ENCODE results near the gene TSPAN16.
A peak's percentile ranks its signal among the peaks of the same experiment; 100 is the strongest.

Gene TSPAN16

GRCh38 chr19:11295665-11296245 is at the start of gene TSPAN16:
Gene TSPAN16 (plus strand): TSS chr19:11296160. CDS start chr19:11296298, 138 bp downstream.
- no peak within 1 kb of the TSS for H3K4me3 Mint-ChIP-seq
- H3K27me3 Mint-ChIP-seq = peaks cover 7% of the 10 kb centered on the region
- H3K36me3 Mint-ChIP-seq = no peaks in the 10 kb centered on the region
- no peak within 1 kb of the TSS for H3K27ac Mint-ChIP-seq
- H3K4me1 Mint-ChIP-seq = peaks cover 9% of the 10 kb centered on the region
- no peaks in the 10 kb centered on the region for H3K9me3 Mint-ChIP-seq

GRCh38 chr19:11246941-11247340 is 49.0 kb upstream of the TSPAN16 start:
- no peak overlapping the region for H3K4me3 Mint-ChIP-seq
- peaks cover 6% of the 10 kb centered on the region for H3K4me1 Mint-ChIP-seq
- H3K36me3 Mint-ChIP-seq = no peaks in the 10 kb centered on the region
- H3K27me3 Mint-ChIP-seq = peaks cover 6% of the 10 kb centered on the region
- no peaks in the 10 kb centered on the region for H3K9me3 Mint-ChIP-seq
- peak overlapping the region; percentile 53 for H3K27ac Mint-ChIP-seq

GRCh38 chr19:11247391-11247790 is 48.6 kb upstream of the TSPAN16 start:
- Mint-ChIP-seq H3K4me3 (no peak overlapping the region), H3K9me3 (no peaks in the 10 kb centered on the region), H3K4me1 (peaks cover 6% of the 10 kb centered on the region), H3K27me3 (peaks cover 6% of the 10 kb centered on the region), H3K36me3 (no peaks in the 10 kb centered on the region), H3K27ac (no peak overlapping the region)

- H3K9me3 Mint-ChIP-seq = no peaks in the 10 kb centered on the region
- no peaks in the 10 kb centered on the region for H3K36me3 Mint-ChIP-seq
- peaks cover 4% of the 10 kb centered on the region for H3K27me3 Mint-ChIP-seq
- no peak overlapping the region for H3K4me3 Mint-ChIP-seq
- no peak overlapping the region for H3K27ac Mint-ChIP-seq
- H3K4me1 Mint-ChIP-seq = peaks cover 6% of the 10 kb centered on the region
Measured at GRCh38 chr19:11247934-11248333, 48.0 kb upstream of the TSPAN16 start.

GRCh38 chr19:11248852-11249251 is 47.1 kb upstream of the TSPAN16 start:
- Mint-ChIP-seq H3K4me3 (no peak overlapping the region), H3K36me3 (no peaks in the 10 kb centered on the region), H3K9me3 (no peaks in the 10 kb centered on the region), H3K4me1 (peaks cover 1% of the 10 kb centered on the region), H3K27ac (no peak overlapping the region), H3K27me3 (peaks cover 4% of the 10 kb centered on the region)

- Mint-ChIP-seq H3K27ac (no peak overlapping the region), H3K4me3 (no peak overlapping the region), H3K4me1 (no peaks in the 10 kb centered on the region), H3K36me3 (no peaks in the 10 kb centered on the region), H3K27me3 (peaks cover 3% of the 10 kb centered on the region), H3K9me3 (no peaks in the 10 kb centered on the region)
Measured at GRCh38 chr19:11251217-11251616, 44.7 kb upstream of the TSPAN16 start.

- Mint-ChIP-seq H3K27me3 (peaks cover under 1% of the 10 kb centered on the region), H3K9me3 (no peaks in the 10 kb centered on the region), H3K27ac (no peak overlapping the region), H3K4me1 (no peaks in the 10 kb centered on the region), H3K36me3 (no peaks in the 10 kb centered on the region), H3K4me3 (no peak overlapping the region)
Measured at GRCh38 chr19:11251650-11252314, 44.2 kb upstream of the TSPAN16 start.

GRCh38 chr19:11252665-11253355 is 43.1 kb upstream of the TSPAN16 start:
- Mint-ChIP-seq H3K9me3 (no peaks in the 10 kb centered on the region), H3K27ac (no peak overlapping the region), H3K27me3 (no peaks in the 10 kb centered on the region), H3K4me3 (no peak overlapping the region), H3K4me1 (no peaks in the 10 kb centered on the region), H3K36me3 (no peaks in the 10 kb centered on the region)

- H3K27ac Mint-ChIP-seq = no peak overlapping the region
Measured at GRCh38 chr19:11254666-11255065, 41.3 kb upstream of the TSPAN16 start.

GRCh38 chr19:11256189-11256588 is 39.8 kb upstream of the TSPAN16 start:
- H3K4me1 Mint-ChIP-seq = no peaks in the 10 kb centered on the region

More at GRCh38 chr19:11254666-11255065, 41.3 kb upstream of the TSPAN16 start:
- H3K4me1 Mint-ChIP-seq = no peaks in the 10 kb centered on the region
- H3K27me3 Mint-ChIP-seq = no peaks in the 10 kb centered on the region
- H3K4me3 Mint-ChIP-seq = no peak overlapping the region
- H3K36me3 Mint-ChIP-seq = no peaks in the 10 kb centered on the region
- H3K9me3 Mint-ChIP-seq = no peaks in the 10 kb centered on the region

GRCh38 chr19:11257846-11258380 is 38.0 kb upstream of the TSPAN16 start:
- Mint-ChIP-seq H3K27ac (no peak overlapping the region), H3K36me3 (no peaks in the 10 kb centered on the region), H3K27me3 (peaks cover 8% of the 10 kb centered on the region), H3K9me3 (no peaks in the 10 kb centered on the region), H3K4me1 (no peaks in the 10 kb centered on the region), H3K4me3 (no peak overlapping the region)

More at GRCh38 chr19:11256189-11256588, 39.8 kb upstream of the TSPAN16 start:
- Mint-ChIP-seq H3K27me3 (peaks cover 5% of the 10 kb centered on the region), H3K4me3 (no peak overlapping the region), H3K27ac (no peak overlapping the region), H3K9me3 (no peaks in the 10 kb centered on the region), H3K36me3 (no peaks in the 10 kb centered on the region)

GRCh38 chr19:11260996-11261395 is 35.0 kb upstream of the TSPAN16 start:
- H3K4me1 Mint-ChIP-seq = no peaks in the 10 kb centered on the region
- peaks cover 22% of the 10 kb centered on the region for H3K27me3 Mint-ChIP-seq
- peak overlapping the region; percentile 76 for H3K4me3 Mint-ChIP-seq
- H3K9me3 Mint-ChIP-seq = no peaks in the 10 kb centered on the region
- peak overlapping the region; percentile 41 for H3K27ac Mint-ChIP-seq
- no peaks in the 10 kb centered on the region for H3K36me3 Mint-ChIP-seq

GRCh38 chr19:11261431-11261970 is 34.5 kb upstream of the TSPAN16 start:
- no peak overlapping the region for H3K27ac Mint-ChIP-seq
- H3K36me3 Mint-ChIP-seq = no peaks in the 10 kb centered on the region
- H3K27me3 Mint-ChIP-seq = peaks cover 25% of the 10 kb centered on the region
- H3K4me3 Mint-ChIP-seq = peak overlapping the region; percentile 26
- no peaks in the 10 kb centered on the region for H3K4me1 Mint-ChIP-seq
- H3K9me3 Mint-ChIP-seq = no peaks in the 10 kb centered on the region

- Mint-ChIP-seq H3K9me3 (no peaks in the 10 kb centered on the region), H3K4me1 (no peaks in the 10 kb centered on the region), H3K27me3 (peaks cover 27% of the 10 kb centered on the region), H3K27ac (no peak within 1 kb of the TSS), H3K36me3 (no peaks in the 10 kb centered on the region), H3K4me3 (peak within 1 kb of the TSS; percentile 77)
Measured at GRCh38 chr19:11261971-11262839, 33.8 kb upstream of the TSPAN16 start, which contains the start of gene DOCK6. Gene DOCK6 (minus strand): TSS chr19:11262524. CDS start chr19:11262440, 84 bp downstream.

- H3K4me3 Mint-ChIP-seq = peak overlapping the region; percentile 52
- peaks cover 38% of the 10 kb centered on the region for H3K27me3 Mint-ChIP-seq
- H3K36me3 Mint-ChIP-seq = no peaks in the 10 kb centered on the region
- no peak overlapping the region for H3K27ac Mint-ChIP-seq
- no peaks in the 10 kb centered on the region for H3K9me3 Mint-ChIP-seq
- no peaks in the 10 kb centered on the region for H3K4me1 Mint-ChIP-seq
Measured at GRCh38 chr19:11263726-11264125, 32.2 kb upstream of the TSPAN16 start.
